Umbilical cord (tissue), 2 donors: ENCODE data around the gene MKRN1. TPM values are rescaled to one million over a fixed set of nuclear protein-coding genes. Genes with fewer than 3 reads are reported as not detected.
"Not testable (repeated sequence)": the region's sequence is repeated elsewhere in the genome, so short reads cannot be mapped to it uniquely, and the experiment has no call there.

Source experiments
- DNase-seq: peaks from one replicate; pipeline ENCODE4 v3.0.0-alpha.2; 2015; ENCODE audit warnings: low spot score
- total RNA-seq: library from RNA; depleted of rRNA; stranded (reverse); fragments of >200 nt; gene quantifications from one replicate; pipeline ENCODE4 v1.2.3, GENCODE V29; 2014; ENCODE audit warnings: low replicate concordance; ENCODE audit not compliant: insufficient read depth

Gene MKRN1
- 82.8 TPM for total RNA-seq

- DNase-seq = peak; percentile 97
These were observed at the start of gene MKRN1 for GRCh38 chr7:140479062-140479738. MKRN1 (minus strand) TSS chr7:140479505; CDS start chr7:140479344, 161 bp downstream.

- no peak for DNase-seq
These were observed 47.7 kb upstream of the MKRN1 start for GRCh38 chr7:140526787-140527664.

GRCh38 chr7:140526214-140526613 is 46.9 kb upstream of the MKRN1 start:
- no peak for DNase-seq

- no peak for DNase-seq
These were observed 46.4 kb upstream of the MKRN1 start for GRCh38 chr7:140525743-140526142.

- DNase-seq = no peak
These were observed 42.1 kb upstream of the MKRN1 start for GRCh38 chr7:140521421-140521820.

GRCh38 chr7:140519007-140519399 is 39.7 kb upstream of the MKRN1 start:
- no peak for DNase-seq

GRCh38 chr7:140518370-140519006 is 39.2 kb upstream of the MKRN1 start:
- DNase-seq = no peak

GRCh38 chr7:140517546-140518369 is 38.5 kb upstream of the MKRN1 start:
- peak; percentile 93 for DNase-seq

GRCh38 chr7:140512317-140513000 is 33.2 kb upstream of the MKRN1 start:
- peak; percentile 34 for DNase-seq

- no peak for DNase-seq
These were observed 30.5 kb upstream of the MKRN1 start for GRCh38 chr7:140509789-140510188.

GRCh38 chr7:140507556-140507955 is 28.3 kb upstream of the MKRN1 start:
- not testable (repeated sequence) for DNase-seq

GRCh38 chr7:140506788-140507464 is 27.6 kb upstream of the MKRN1 start:
- peak; percentile 92 for DNase-seq

GRCh38 chr7:140501966-140502365 is 22.7 kb upstream of the MKRN1 start:
- DNase-seq = no peak

- DNase-seq = not testable (repeated sequence)
These were observed 18.5 kb upstream of the MKRN1 start for GRCh38 chr7:140497807-140498206.

GRCh38 chr7:140497241-140497769 is 18.0 kb upstream of the MKRN1 start:
- DNase-seq = no peak

GRCh38 chr7:140495514-140496097 is 16.3 kb upstream of the MKRN1 start:
- no peak for DNase-seq

- no peak for DNase-seq
These were observed 15.6 kb upstream of the MKRN1 start for GRCh38 chr7:140494867-140495266.

GRCh38 chr7:140489026-140489359 is 9.7 kb upstream of the MKRN1 start:
- peak; percentile 5 for DNase-seq

GRCh38 chr7:140485500-140486265 is 6.4 kb upstream of the MKRN1 start:
- DNase-seq = no peak
